ENCODE results near the gene RAB44.

RAB44 gene

GRCh38 chr6:36780442-36781177 is 83.0 kb downstream of the RAB44 start:
- no peak overlapping the region for H3K4me3 ChIP-seq (ENCODE audit: low read depth, low read length)
- TF ChIP-seq CTCF (IDR thresholded peaks at IDR 0.05; ENCODE audit: borderline replicate concordance, insufficient read depth, low read depth, low read length), result no peak

- TF ChIP-seq CTCF (IDR thresholded peaks at IDR 0.05; ENCODE audit: borderline replicate concordance, insufficient read depth, low read depth, low read length), result no peak
- no peak overlapping the region for H3K4me3 ChIP-seq (ENCODE audit: low read depth, low read length)
These were observed 84.0 kb downstream of the RAB44 start for GRCh38 chr6:36781669-36782068.

Data from GM12875 (cell line).